ENCODE results near the gene MAPRE2.

Gene MAPRE2

DNA sequence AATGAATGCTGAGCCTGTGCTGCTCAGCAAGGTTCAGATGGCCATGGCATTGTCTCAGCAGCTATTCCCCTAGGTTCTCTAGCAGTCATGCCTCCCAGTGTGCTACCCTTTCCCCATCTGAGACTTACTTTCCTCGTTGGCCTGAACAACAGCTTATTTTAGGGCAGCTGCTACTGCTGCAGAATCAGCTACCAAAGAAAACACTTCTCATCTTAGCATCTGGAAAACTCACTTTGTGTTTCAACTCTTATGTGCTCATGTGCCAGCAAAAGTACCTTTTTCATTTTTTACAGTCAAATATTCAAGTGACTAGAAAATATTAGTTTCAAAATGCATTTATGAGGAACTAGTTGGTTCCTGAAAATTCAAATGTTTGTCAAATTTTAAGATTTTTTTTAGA lies 139.2 kb downstream of the MAPRE2 start:
- DNase-seq (ENCODE audit: low read depth): no peak

- no peak for DNase-seq (ENCODE audit: low read depth)
Measured at GRCh38 chr18:35182151-35182550, 140.9 kb downstream of the MAPRE2 start.

DNA sequence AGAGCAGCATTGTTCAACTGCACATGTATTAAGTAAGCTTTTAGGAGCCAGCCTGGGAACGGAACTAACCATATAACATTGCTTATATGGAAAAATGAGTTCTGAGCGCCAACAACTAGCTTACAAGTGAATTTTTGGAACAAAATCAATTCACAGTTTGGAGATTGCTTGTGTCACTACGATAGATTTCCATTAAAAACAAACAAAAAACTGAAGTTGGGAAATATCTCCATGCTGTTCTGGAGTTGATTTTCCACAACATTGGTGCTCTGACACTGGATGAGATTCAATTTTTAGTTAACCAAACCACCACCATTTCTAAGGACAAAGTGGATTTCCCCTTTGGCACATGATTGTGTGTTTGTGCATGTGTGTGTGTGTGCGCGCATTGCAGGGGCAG lies 142.7 kb downstream of the MAPRE2 start:
- DNase-seq (ENCODE audit: low read depth): peak; percentile 84

DNA sequence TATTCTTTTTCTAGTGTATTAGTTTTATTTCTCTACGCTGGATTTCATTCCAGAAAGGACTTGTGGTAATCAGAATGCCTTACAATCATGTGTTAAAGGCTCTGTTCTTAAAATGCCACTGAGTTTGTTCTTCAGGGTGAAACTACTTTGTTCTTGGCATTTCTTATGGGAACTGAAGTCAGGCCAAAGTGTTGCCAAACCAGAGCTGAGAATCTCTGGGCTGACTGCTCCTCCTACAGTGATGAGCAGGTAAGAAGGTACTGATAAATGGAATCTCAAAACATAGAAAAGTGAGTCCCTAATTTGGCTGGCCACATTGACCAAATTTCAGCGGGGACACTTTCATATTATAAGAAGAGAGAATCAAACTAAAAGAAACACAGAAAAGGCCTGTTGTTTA lies 144.6 kb downstream of the MAPRE2 start:
- DNase-seq (ENCODE audit: low read depth): peak; percentile 73

GRCh38 chr18:35186291-35187034 lies 145.2 kb downstream of the MAPRE2 start:
- DNase-seq (ENCODE audit: low read depth): no peak

GRCh38 chr18:35189510-35189909 lies 148.3 kb downstream of the MAPRE2 start:
- DNase-seq (ENCODE audit: low read depth): no peak

GRCh38 chr18:35190948-35191697 lies 149.9 kb downstream of the MAPRE2 start:
- DNase-seq (ENCODE audit: low read depth): no peak

- DNase-seq (ENCODE audit: low read depth): no peak
Measured at GRCh38 chr18:35191698-35192025, 150.4 kb downstream of the MAPRE2 start.

- DNase-seq (ENCODE audit: low read depth): no peak
Measured at GRCh38 chr18:35192415-35192814, 151.2 kb downstream of the MAPRE2 start.

Measured in fibroblast of gingiva (primary cell).